Right atrium auricular region (tissue), 2 donors: ENCODE results near the gene LMTK2. TPM values are rescaled to one million over a fixed set of nuclear protein-coding genes. Genes with fewer than 3 reads are reported as not detected.

Source experiments
- DNase-seq: peaks from one replicate; pipeline ENCODE4 v3.0.0-alpha.2; 2019; ENCODE audit warnings: low spot score
- H3K27ac ChIP-seq, 2 donors: fragments of 200-600 bp; sonication (generic); 1 replicate in 1 of 2; 2 replicates in 1 of 2; pipeline ENCODE4 v1.5.1; 2016 to 2019
- H3K27me3 ChIP-seq, 2 donors: fragments of 200-600 bp; sonication (generic); one replicate each; pipeline versions ENCODE4 v1.5.1 to v1.6.0; 2017 to 2019
- H3K36me3 ChIP-seq: fragments of 200-600 bp; sonication (generic); one replicate; pipeline ENCODE4 v1.5.1; 2016
- H3K4me1 ChIP-seq, 2 donors: fragments of 200-600 bp; sonication (generic); one replicate each; pipeline versions ENCODE4 v1.5.1 to v1.6.0; 2017 to 2019
- H3K4me3 ChIP-seq, 2 donors: fragments of 200-600 bp; sonication (generic); 1 replicate in 1 of 2; 2 replicates in 1 of 2; pipeline ENCODE4 v1.5.1; 2017 to 2019; ENCODE audit warnings: mild to moderate bottlenecking in 1 of 2, moderate library complexity in 1 of 2
- H3K9me3 ChIP-seq, 2 donors: fragments of 200-600 bp; sonication (generic); one replicate each; pipeline ENCODE4 v1.5.1; 2019
- total RNA-seq, 2 donors: library from RNA; depleted of rRNA; stranded (reverse); fragments of >200 nt; gene quantifications; one replicate each; pipeline ENCODE4 v1.1.0, GENCODE V29; 2016
- TF ChIP-seq, protein P1 (sequence below), 2 donors: fragments of 200-600 bp; sonication (generic); IDR thresholded peaks; one replicate each; pipeline ENCODE4 v1.5.1; 2019; ENCODE audit warnings: antibody characterized with exemption in 2 of 2

Gene LMTK2
- total RNA-seq, 2 donors from 2014 or later, result 39.2 to 54.1 TPM

DNA sequence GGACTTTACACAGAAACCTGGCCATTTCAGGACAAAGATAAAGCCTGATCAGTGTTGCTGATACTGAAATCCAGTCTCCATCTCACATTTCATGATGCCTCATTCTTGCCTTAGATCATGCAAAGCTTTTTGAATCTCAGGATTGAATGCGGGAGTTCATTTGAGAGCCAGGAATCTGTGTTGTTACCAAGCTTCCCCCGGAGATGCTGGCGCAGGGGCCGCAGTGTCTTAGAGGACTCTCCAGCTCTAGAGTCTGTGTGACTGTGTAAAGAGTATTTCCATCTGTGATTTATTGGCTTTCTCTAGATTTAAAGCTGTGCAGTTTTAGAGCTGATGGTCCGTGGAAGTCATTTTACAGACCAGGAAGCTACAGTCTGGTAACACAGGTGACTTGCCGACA, 32.0 kb downstream of the LMTK2 start:
- H3K4me1 ChIP-seq, result peaks cover 0 to 7% of the 10 kb centered on the region in 2 donors
- H3K36me3 ChIP-seq, result peaks cover 17% of the 10 kb centered on the region
- no peak for DNase-seq
- H3K4me3 ChIP-seq, result no peak overlapping the region
- H3K9me3 ChIP-seq, result no peaks in the 10 kb centered on the region
- no peaks in the 10 kb centered on the region for H3K27me3 ChIP-seq
- no peak overlapping the region for H3K27ac ChIP-seq
- TF ChIP-seq, protein P1, sequence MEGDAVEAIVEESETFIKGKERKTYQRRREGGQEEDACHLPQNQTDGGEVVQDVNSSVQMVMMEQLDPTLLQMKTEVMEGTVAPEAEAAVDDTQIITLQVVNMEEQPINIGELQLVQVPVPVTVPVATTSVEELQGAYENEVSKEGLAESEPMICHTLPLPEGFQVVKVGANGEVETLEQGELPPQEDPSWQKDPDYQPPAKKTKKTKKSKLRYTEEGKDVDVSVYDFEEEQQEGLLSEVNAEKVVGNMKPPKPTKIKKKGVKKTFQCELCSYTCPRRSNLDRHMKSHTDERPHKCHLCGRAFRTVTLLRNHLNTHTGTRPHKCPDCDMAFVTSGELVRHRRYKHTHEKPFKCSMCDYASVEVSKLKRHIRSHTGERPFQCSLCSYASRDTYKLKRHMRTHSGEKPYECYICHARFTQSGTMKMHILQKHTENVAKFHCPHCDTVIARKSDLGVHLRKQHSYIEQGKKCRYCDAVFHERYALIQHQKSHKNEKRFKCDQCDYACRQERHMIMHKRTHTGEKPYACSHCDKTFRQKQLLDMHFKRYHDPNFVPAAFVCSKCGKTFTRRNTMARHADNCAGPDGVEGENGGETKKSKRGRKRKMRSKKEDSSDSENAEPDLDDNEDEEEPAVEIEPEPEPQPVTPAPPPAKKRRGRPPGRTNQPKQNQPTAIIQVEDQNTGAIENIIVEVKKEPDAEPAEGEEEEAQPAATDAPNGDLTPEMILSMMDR (IDR thresholded peaks at IDR 0.05), result no peak

DNA sequence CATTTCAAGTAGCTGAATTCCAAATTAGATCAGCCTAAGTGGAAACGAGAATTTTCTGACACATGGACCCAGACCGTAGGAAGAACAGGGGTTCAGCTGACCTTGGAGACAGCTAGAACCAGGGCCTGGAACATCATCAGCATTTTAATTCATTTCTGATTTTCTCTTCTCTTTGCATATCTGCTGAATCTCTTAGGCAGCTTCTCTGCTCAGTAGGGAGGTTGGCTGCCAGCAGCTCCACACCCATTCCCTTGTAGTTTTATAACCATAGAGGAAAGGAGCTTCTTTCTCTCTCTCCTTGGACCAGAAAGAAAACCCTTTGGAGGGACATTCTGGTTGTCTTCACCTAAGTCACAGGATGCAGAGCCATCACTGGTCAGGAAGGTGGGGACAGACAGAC, 36.0 kb downstream of the LMTK2 start:
- H3K36me3 ChIP-seq, result peaks cover 17% of the 10 kb centered on the region
- no peak for DNase-seq

DNA sequence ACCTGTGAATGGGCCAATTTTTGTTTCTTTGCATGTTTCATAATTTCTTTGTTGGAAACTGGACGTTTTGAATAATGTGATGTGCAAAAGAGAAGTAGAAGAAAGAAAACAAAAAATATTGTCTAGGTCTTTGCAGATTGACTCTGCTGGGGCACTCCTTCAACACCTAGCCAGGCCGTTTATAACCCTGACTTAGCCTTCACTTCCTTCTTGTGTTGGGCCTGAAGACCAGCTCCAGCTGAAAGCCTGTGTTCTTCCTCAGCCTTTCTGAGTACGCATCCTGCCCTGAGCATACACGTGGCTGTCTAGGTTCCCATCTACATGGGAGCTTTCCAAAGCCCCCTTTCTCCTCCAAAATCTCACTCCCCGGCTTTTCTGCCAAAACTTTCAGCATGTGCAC, 41.9 kb downstream of the LMTK2 start:
- Histone ChIP-seq H3K9me3 (no peaks in the 10 kb centered on the region), H3K27ac (no peak overlapping the region), H3K4me1 (no peaks in the 10 kb centered on the region), H3K36me3 (peaks cover 12% of the 10 kb centered on the region), H3K4me3 (no peak overlapping the region), H3K27me3 (no peaks in the 10 kb centered on the region)
- no peak for DNase-seq
- TF ChIP-seq, protein P1 (IDR thresholded peaks at IDR 0.05), result no peak

More for the DNA sequence above, 36.0 kb downstream of the LMTK2 start:
- Histone ChIP-seq H3K4me3 (no peak overlapping the region), H3K9me3 (no peaks in the 10 kb centered on the region), H3K27me3 (no peaks in the 10 kb centered on the region), H3K27ac (no peak overlapping the region), H3K4me1 (no peaks in the 10 kb centered on the region)
- TF ChIP-seq, protein P1 (IDR thresholded peaks at IDR 0.05), result no peak

DNA sequence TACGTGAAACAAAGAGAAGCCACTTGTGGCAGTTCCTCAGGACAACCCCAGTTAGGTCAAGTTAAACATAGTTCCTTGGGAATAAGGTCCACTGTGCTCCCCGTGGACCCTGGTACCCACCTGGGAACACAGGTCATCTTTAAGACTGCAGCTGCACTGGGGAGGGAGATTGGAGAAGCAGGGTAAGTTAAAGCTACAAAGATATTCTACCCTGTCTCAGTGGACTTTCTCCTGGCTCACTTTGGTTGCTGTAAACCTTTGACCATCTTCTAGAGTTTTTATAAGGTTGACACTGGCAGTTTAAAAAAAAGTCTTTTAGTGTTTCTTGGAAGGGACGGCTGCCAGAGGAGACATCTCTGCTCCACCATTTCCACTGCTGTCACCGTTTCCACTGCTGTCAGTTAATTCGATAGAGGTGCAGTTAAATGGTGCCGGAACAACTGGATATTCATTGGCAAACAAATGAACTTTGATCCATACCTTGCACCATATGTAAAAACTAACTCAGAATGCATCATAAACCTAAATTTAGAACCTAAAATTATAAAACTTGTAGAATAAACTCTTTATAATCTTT, 42.5 kb downstream of the LMTK2 start:
- Histone ChIP-seq H3K4me3 (no peak overlapping the region), H3K36me3 (peaks cover 12% of the 10 kb centered on the region), H3K27me3 (no peaks in the 10 kb centered on the region), H3K27ac (no peak overlapping the region), H3K9me3 (no peaks in the 10 kb centered on the region), H3K4me1 (no peaks in the 10 kb centered on the region)
- TF ChIP-seq, protein P1 (IDR thresholded peaks at IDR 0.05), result no peak
- DNase-seq, result no peak

DNA sequence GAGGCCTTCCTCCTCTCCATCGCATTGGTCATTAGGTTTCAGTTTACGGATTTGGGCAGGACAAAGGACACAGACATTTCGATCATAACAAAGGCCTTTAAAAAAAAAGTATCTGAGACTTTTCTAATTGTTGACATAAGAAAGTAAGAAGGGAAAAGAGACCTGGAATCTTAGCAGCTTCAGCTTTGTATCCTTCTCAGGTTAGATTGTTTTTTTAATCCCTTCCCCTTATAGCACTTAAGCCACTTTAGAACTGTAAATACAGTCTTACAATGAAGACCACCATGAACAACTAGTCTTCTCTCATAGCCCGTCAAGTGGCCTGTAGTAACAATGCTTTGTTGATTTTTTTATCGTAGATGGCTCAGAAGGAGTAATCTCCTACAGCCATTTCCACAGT, 45.2 kb downstream of the LMTK2 start:
- TF ChIP-seq, protein P1 (IDR thresholded peaks at IDR 0.05), result no peak
- Histone ChIP-seq H3K4me1 (no peaks in the 10 kb centered on the region), H3K9me3 (no peaks in the 10 kb centered on the region), H3K27me3 (no peaks in the 10 kb centered on the region), H3K36me3 (peaks cover 35% of the 10 kb centered on the region), H3K4me3 (no peak overlapping the region), H3K27ac (no peak overlapping the region)
- no peak for DNase-seq

DNA sequence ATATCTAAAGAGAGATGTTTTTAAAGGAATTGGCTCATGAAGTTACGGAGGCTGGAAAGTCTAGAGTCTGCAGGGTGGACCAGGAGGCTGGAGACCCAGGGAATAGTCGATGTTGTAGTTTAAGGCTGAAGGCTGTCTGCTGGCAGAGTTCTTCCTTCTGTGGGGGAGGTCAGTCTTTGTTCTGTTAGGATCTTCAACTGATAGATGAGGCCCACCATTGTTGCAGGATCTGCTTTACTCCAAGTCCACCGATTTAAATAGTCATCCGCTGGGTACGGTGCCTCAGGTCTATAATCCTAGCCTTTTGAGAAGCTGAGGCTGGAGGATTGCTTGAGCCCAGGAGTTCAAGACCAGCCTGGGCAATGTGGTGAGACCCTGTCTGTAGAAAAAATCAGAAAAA, 50.0 kb downstream of the LMTK2 start:
- no peaks in the 10 kb centered on the region for H3K4me1 ChIP-seq
- H3K36me3 ChIP-seq, result peaks cover 32% of the 10 kb centered on the region
- H3K27me3 ChIP-seq, result no peaks in the 10 kb centered on the region
- no peak overlapping the region for H3K27ac ChIP-seq
- DNase-seq, result no peak
- TF ChIP-seq, protein P1 (IDR thresholded peaks at IDR 0.05), result no peak
- no peaks in the 10 kb centered on the region for H3K9me3 ChIP-seq
- H3K4me3 ChIP-seq, result no peak overlapping the region
